SK-N-SH (cell line): Measurements from ENCODE around the gene MALT1. TPM values are rescaled to one million over a fixed set of nuclear protein-coding genes. Genes with fewer than 3 reads are reported as not detected.
"Not testable (repeated sequence)": the region's sequence is repeated elsewhere in the genome, so short reads cannot be mapped to it uniquely, and the experiment has no call there.

Source experiments
- CTCF ChIA-PET: fragments of 300-600, 350-600 bp; formaldehyde crosslinking; extraction: SDS; loops from one replicate; lab custom pipeline; 2021; lab: Yijun Ruan, JAX
- POLR2A ChIA-PET: fragments of 350-600 bp; sonication (Branson Sonifier 250); formaldehyde crosslinking; extraction: SDS; loops from one replicate; lab custom pipeline; 2020; ENCODE audit warnings: antibody characterized with exemption, inconsistent platforms; lab: Yijun Ruan, JAX
- DNase-seq: peaks from one replicate; pipeline ENCODE4 v3.0.0; 2012
- H2AFZ ChIP-seq: fragments of 200-600 bp; sonication (generic); 2 replicates; pipeline ENCODE4 v1.8.1; 2016; ENCODE audit warnings: antibody characterized with exemption, mild to moderate bottlenecking, low read depth
- H3F3A ChIP-seq: fragments of 200-600 bp; sonication (generic); replicated peaks from 2 replicates; pipeline ENCODE3; 2016; ENCODE audit warnings: antibody characterized with exemption, mild to moderate bottlenecking; ENCODE audit not compliant: insufficient read depth
- H3K27ac ChIP-seq, 2 experiments: fragments of 200-500 bp in 1 of 2; fragments of 200-600 bp in 1 of 2; sonication (Bioruptor generic) in 1 of 2; sonication (generic), shearing (Covaris generic) in 1 of 2; 2 replicates each; pipeline versions ENCODE4 v1.5.1 to v1.6.1; 2014 to 2016; ENCODE audit warnings: low read depth in 2 of 2, inconsistent platforms in 1 of 2, low read length in 1 of 2, mild to moderate bottlenecking in 1 of 2, mixed read lengths in 1 of 2
- H3K27me3 ChIP-seq: fragments of 200-600 bp; sonication (generic), shearing (Covaris generic); 2 replicates; pipeline ENCODE4 v1.6.1; 2016; ENCODE audit warnings: mixed run types; ENCODE audit not compliant: insufficient read depth
- H3K36me3 ChIP-seq, 2 experiments: fragments of 200-500 bp in 1 of 2; fragments of 200-600 bp in 1 of 2; sonication (Bioruptor generic) in 1 of 2; sonication (generic) in 1 of 2; replicated peaks in 1 of 2; 2 replicates each; pipeline versions ENCODE3 to v1.5.1; 2014 to 2016; ENCODE audit warnings: low read length in 1 of 2, mild to moderate bottlenecking in 1 of 2; ENCODE audit not compliant: insufficient read depth in 2 of 2, control insufficient read depth in 1 of 2
- H3K4me1 ChIP-seq, 2 experiments: fragments of 200-500 bp in 1 of 2; fragments of 200-600 bp in 1 of 2; sonication (Bioruptor generic) in 1 of 2; sonication (generic), shearing (Covaris generic) in 1 of 2; 2 replicates each; pipeline versions ENCODE4 v1.5.1 to v1.6.1; 2014 to 2016; ENCODE audit warnings: low read depth in 1 of 2, low read length in 1 of 2, mixed run types in 1 of 2; ENCODE audit not compliant: insufficient read depth in 2 of 2, control insufficient read depth in 1 of 2
- H3K4me2 ChIP-seq: fragments of 200-600 bp; sonication (generic), shearing (Covaris generic); 2 replicates; pipeline ENCODE4 v1.6.1; 2017; ENCODE audit warnings: mixed run types
- H3K4me3 ChIP-seq, 2 experiments: fragments of 200-500 bp in 1 of 2; fragments of 200-600 bp in 1 of 2; sonication (Bioruptor generic) in 1 of 2; sonication (generic), shearing (Covaris generic) in 1 of 2; 2 replicates each; pipeline versions ENCODE4 v1.5.1 to v1.8.1; 2014 to 2016; ENCODE audit warnings: low read depth in 2 of 2, inconsistent platforms in 1 of 2, low read length in 1 of 2, mild to moderate bottlenecking in 1 of 2, mixed read lengths in 1 of 2, moderate library complexity in 1 of 2
- H3K79me2 ChIP-seq: fragments of 200-600 bp; sonication (generic); 2 replicates; pipeline ENCODE4 v1.8.1; 2017; ENCODE audit warnings: mild to moderate bottlenecking; ENCODE audit not compliant: insufficient read depth
- H3K9ac ChIP-seq: fragments of 200-600 bp; sonication (generic); 2 replicates; pipeline ENCODE4 v1.6.1; 2017; ENCODE audit warnings: mixed run types
- H3K9me2 ChIP-seq: fragments of 200-600 bp; sonication (generic); 2 replicates; pipeline ENCODE4 v1.6.1; 2017; ENCODE audit warnings: mixed run types
- H3K9me3 ChIP-seq: fragments of 200-600 bp; sonication (generic); 2 replicates; pipeline ENCODE4 v1.6.1; 2017; ENCODE audit warnings: mixed run types, mild to moderate bottlenecking, moderate library complexity
- H4K20me1 ChIP-seq: fragments of 200-600 bp; sonication (generic); 2 replicates; pipeline ENCODE4 v1.6.1; 2017; ENCODE audit warnings: mild to moderate bottlenecking, mixed run types; ENCODE audit not compliant: insufficient read depth
- EP300 ChIP-seq, 2 experiments: IDR thresholded peaks; 2 replicates each; pipeline versions ENCODE4 v1.4.0 to v1.6.1; 2012; ENCODE audit warnings: borderline replicate concordance in 1 of 2, low read depth in 1 of 2, low read length in 1 of 2
- FOSL2 ChIP-seq: IDR thresholded peaks from 2 replicates; pipeline ENCODE4 v1.4.0; 2012; ENCODE audit warnings: low read depth, mild to moderate bottlenecking, moderate library complexity, borderline replicate concordance
- FOXM1 ChIP-seq: IDR thresholded peaks from 2 replicates; pipeline ENCODE4 v1.4.0; 2012; ENCODE audit warnings: low read depth, mild to moderate bottlenecking
- GABPA ChIP-seq: IDR thresholded peaks from 2 replicates; pipeline ENCODE4 v1.4.0; 2012; ENCODE audit warnings: low read depth, mild to moderate bottlenecking
- GATA2 ChIP-seq: sonication (generic); formaldehyde crosslinking; IDR thresholded peaks from 2 replicates; pipeline ENCODE4 v1.5.0; 2020; ENCODE audit warnings: mild to moderate bottlenecking, missing genetic modification reagents
- JUND ChIP-seq: IDR thresholded peaks from 2 replicates; pipeline ENCODE4 v1.4.0; 2012
- MXI1 ChIP-seq: IDR thresholded peaks from 2 replicates; pipeline ENCODE4 v1.6.1; 2012; ENCODE audit warnings: mild to moderate bottlenecking, low read depth, low read length, improper control_type of control experiment
- RFX5 ChIP-seq: IDR thresholded peaks from 2 replicates; pipeline ENCODE4 v1.6.1; 2012; ENCODE audit warnings: mild to moderate bottlenecking, improper control_type of control experiment, low read length
- WGBS: methylation state at CpG from one replicate; pipeline ENCODE4 v1.1.6; 2017; ENCODE audit warnings: low lambda C conversion rate; 5-methylcytosine and 5-hydroxymethylcytosine counted together
- polyA plus RNA-seq, 3 experiments: library from polyadenylated mRNA; depleted of rRNA; stranded (reverse); fragments of >200 nt; gene quantifications; 2 replicates each; pipeline ENCODE4 v1.2.3, GENCODE V29; 2012
- TF ChIP-seq, protein P1 (sequence below): IDR thresholded peaks from 2 replicates; pipeline ENCODE4 v1.6.1; 2012; ENCODE audit warnings: mild to moderate bottlenecking, low read depth, low read length, moderate library complexity
- TF ChIP-seq, protein P2 (sequence below): IDR thresholded peaks from 2 replicates; pipeline ENCODE4; 2012
- TF ChIP-seq, protein P3 (sequence below): IDR thresholded peaks from 2 replicates; pipeline ENCODE4 v1.4.0; 2012; ENCODE audit warnings: low read depth, borderline replicate concordance
- TF ChIP-seq, protein P4 (sequence below): IDR thresholded peaks from 2 replicates; pipeline ENCODE4 v1.4.0; 2012; ENCODE audit warnings: low read depth, borderline replicate concordance

The MALT1 gene
- polyA plus RNA-seq, 1 of the 3 experiments (the other 2 are of a cell fraction), result 6.6 TPM

DNA sequence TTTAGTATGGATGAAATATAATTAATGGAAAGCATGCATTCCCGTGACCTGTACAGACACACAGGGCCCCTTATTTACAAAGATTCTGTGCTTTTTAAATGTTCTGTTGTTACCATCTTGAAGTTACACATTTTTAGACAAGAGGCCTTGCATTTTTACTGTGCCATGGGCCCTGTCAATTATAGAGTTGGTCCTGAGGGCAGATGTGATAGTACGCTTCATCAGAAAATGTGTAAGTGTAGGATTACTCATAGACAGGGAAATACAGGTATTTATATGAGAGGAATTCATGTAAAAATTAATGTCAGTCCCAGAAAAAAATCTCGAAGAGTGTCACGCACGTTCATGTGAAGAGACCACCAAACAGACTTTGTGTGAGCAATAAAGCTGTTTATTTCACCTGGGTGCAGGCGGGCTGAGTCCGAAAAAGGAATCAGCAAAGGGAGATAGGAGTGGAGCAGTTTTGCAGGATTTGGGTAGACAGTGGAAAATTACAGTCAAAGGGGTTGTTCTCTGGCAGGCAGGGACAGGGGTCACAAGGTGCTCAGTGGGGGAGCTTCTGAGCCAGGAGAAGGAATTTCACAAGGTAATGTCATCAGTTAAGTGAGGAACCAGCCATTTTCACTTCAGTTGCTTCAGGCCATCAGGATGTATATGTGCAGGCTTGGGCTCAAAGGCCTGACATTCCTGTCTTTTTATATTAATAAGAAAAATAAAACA lies 30.2 kb upstream of the MALT1 start:
- CTCF ChIA-PET, result no interaction called here
- H3K36me3 ChIP-seq, result no peaks in the 10 kb centered on the region
- H3K27me3 ChIP-seq, result no peaks in the 10 kb centered on the region
- no peak overlapping the region for H3K27ac ChIP-seq
- POLR2A ChIA-PET, result no interaction called here
- no peak overlapping the region for H2AFZ ChIP-seq
- H3K4me3 ChIP-seq, result no peak overlapping the region
- H3K4me2 ChIP-seq, result no peak overlapping the region
- peaks cover 0 to 18% of the 10 kb centered on the region in 2 experiments; a peak in 1 of 4 replicates for H3K4me1 ChIP-seq
- no peaks in the 10 kb centered on the region for H3K9me3 ChIP-seq
- H3K79me2 ChIP-seq, result no peaks in the 10 kb centered on the region
- WGBS, result 85% methylated on average over 7 of the region's 7 CpGs
- H3K9me2 ChIP-seq, result no peaks in the 10 kb centered on the region
- no peak overlapping the region for H3K9ac ChIP-seq
- H3F3A ChIP-seq, result no peaks in the 10 kb centered on the region
- DNase-seq, result no peak
- H4K20me1 ChIP-seq, result no peaks in the 10 kb centered on the region
- TF ChIP-seq FOXM1 (no peak), FOSL2 (no peak), GATA2 (no peak), EP300 (IDR thresholded peaks at IDR 0.05; ENCODE audit: borderline replicate concordance in 1 of 2, low read depth in 1 of 2, low read length in 1 of 2) (no peak), JUND (no peak), RFX5 (no peak), MXI1 (no peak), GABPA (no peak)
- TF ChIP-seq, protein P1, sequence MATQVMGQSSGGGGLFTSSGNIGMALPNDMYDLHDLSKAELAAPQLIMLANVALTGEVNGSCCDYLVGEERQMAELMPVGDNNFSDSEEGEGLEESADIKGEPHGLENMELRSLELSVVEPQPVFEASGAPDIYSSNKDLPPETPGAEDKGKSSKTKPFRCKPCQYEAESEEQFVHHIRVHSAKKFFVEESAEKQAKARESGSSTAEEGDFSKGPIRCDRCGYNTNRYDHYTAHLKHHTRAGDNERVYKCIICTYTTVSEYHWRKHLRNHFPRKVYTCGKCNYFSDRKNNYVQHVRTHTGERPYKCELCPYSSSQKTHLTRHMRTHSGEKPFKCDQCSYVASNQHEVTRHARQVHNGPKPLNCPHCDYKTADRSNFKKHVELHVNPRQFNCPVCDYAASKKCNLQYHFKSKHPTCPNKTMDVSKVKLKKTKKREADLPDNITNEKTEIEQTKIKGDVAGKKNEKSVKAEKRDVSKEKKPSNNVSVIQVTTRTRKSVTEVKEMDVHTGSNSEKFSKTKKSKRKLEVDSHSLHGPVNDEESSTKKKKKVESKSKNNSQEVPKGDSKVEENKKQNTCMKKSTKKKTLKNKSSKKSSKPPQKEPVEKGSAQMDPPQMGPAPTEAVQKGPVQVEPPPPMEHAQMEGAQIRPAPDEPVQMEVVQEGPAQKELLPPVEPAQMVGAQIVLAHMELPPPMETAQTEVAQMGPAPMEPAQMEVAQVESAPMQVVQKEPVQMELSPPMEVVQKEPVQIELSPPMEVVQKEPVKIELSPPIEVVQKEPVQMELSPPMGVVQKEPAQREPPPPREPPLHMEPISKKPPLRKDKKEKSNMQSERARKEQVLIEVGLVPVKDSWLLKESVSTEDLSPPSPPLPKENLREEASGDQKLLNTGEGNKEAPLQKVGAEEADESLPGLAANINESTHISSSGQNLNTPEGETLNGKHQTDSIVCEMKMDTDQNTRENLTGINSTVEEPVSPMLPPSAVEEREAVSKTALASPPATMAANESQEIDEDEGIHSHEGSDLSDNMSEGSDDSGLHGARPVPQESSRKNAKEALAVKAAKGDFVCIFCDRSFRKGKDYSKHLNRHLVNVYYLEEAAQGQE, result no peak
- TF ChIP-seq, protein P2, sequence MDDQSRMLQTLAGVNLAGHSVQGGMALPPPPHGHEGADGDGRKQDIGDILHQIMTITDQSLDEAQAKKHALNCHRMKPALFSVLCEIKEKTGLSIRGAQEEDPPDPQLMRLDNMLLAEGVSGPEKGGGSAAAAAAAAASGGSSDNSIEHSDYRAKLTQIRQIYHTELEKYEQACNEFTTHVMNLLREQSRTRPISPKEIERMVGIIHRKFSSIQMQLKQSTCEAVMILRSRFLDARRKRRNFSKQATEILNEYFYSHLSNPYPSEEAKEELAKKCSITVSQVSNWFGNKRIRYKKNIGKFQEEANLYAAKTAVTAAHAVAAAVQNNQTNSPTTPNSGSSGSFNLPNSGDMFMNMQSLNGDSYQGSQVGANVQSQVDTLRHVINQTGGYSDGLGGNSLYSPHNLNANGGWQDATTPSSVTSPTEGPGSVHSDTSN, result no peak
- TF ChIP-seq, protein P3, sequence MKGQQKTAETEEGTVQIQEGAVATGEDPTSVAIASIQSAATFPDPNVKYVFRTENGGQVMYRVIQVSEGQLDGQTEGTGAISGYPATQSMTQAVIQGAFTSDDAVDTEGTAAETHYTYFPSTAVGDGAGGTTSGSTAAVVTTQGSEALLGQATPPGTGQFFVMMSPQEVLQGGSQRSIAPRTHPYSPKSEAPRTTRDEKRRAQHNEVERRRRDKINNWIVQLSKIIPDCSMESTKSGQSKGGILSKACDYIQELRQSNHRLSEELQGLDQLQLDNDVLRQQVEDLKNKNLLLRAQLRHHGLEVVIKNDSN, result no peak
- TF ChIP-seq, protein P4, sequence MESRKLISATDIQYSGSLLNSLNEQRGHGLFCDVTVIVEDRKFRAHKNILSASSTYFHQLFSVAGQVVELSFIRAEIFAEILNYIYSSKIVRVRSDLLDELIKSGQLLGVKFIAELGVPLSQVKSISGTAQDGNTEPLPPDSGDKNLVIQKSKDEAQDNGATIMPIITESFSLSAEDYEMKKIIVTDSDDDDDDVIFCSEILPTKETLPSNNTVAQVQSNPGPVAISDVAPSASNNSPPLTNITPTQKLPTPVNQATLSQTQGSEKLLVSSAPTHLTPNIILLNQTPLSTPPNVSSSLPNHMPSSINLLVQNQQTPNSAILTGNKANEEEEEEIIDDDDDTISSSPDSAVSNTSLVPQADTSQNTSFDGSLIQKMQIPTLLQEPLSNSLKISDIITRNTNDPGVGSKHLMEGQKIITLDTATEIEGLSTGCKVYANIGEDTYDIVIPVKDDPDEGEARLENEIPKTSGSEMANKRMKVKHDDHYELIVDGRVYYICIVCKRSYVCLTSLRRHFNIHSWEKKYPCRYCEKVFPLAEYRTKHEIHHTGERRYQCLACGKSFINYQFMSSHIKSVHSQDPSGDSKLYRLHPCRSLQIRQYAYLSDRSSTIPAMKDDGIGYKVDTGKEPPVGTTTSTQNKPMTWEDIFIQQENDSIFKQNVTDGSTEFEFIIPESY, result no peak
- TF ChIP-seq, all 33 proteins: peak for 0

DNA sequence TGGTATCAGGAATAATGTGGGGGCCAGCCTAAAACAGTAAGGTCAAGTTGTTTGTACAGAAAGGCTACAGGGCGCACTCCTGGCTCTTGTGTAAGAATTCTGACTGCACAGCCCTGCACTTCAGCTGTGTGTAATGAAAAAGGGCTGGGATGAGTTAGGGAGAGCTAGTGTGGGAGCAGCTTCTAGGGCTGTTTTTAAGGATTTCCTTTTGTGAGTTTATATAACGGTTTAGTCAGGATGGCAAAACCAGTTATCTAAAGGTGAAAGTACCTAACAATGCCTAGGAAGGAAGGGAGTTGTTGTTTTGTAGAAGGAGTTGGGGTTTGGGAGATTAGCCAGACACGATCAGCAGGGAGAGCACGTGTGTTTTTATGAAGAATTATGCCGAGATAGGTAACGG lies 27.7 kb upstream of the MALT1 start:
- H3K36me3 ChIP-seq, H3K9ac ChIP-seq, H4K20me1 ChIP-seq, H2AFZ ChIP-seq, H3K9me2 ChIP-seq, H3K79me2 ChIP-seq, H3K4me2 ChIP-seq, H3K27me3 ChIP-seq, H3F3A ChIP-seq, CTCF ChIA-PET, H3K27ac ChIP-seq, POLR2A ChIA-PET, DNase-seq, H3K4me3 ChIP-seq, H3K9me3 ChIP-seq: not testable (repeated sequence)
- H3K4me1 ChIP-seq, result peaks cover 0 to 18% of the 10 kb centered on the region in 2 experiments; a peak in 1 of 4 replicates
- 96% methylated on average over 6 of the region's 6 CpGs for WGBS
